Measurements from ENCODE around the gene MRPL11. TPM values are rescaled to one million over a fixed set of nuclear protein-coding genes. Genes with fewer than 3 reads are reported as not detected.

The MRPL11 gene
- total and polyA plus RNA-seq, 2 donors (not counting 3 experiments of a cell fraction or from before 2014, with no cell fraction given), result 54.9 to 69.1 TPM

DNA sequence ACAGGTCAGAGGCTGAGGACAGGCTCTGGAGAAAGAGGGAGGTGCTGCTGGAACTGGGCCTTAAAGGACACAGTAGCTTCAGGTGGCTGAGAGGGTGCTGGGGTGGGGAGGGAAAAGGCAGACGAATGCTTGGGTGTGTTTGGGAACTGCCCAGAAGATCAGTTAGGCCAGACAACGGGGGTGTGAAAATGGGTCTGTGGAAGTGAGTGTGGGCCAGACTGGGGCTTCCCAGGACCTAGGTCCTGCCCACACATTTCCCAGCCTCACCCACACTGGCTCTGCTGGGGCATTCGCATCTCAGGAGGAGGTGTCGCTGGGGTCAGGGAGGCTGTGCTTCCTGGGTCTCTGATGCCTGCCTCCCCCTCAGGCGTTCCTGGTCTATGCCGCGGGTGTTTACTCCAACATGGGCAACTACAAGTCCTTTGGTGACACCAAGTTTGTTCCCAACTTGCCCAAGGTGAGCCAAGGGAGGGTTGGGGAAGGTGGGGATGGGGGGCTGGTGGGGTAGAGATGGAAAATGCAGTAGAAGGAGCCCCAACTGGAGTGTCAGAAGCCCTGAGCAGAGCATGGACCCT lies 46.2 kb upstream of the MRPL11 start:
- H3K79me2 ChIP-seq (ENCODE audit: control insufficient read depth, insufficient read depth, low read length), result no peaks in the 10 kb centered on the region
- intact Hi-C loops (cut with micrococcal nuclease) (no loop called here), dilution Hi-C loops (cut with MboI; ENCODE audit: extremely low pct_ligation_motif_present, low sequenced_read_pairs) (no loop called here)
- no peaks in the 10 kb centered on the region for H3K9me1 ChIP-seq (replicated peaks; ENCODE audit: control insufficient read depth, extremely low read depth, insufficient read depth, low read length)
- FAIRE-seq (no peak), DNase-seq (ENCODE audit: low read depth, low spot score) (no peak)
- peaks cover 4% of the 10 kb centered on the region for H3K4me1 ChIP-seq (ENCODE audit: control insufficient read depth, extremely low read depth, insufficient read depth, low read length)
- no peaks in the 10 kb centered on the region for H3K27me3 ChIP-seq (ENCODE audit: control insufficient read depth in 2 of 2, insufficient read depth in 2 of 2, low read length in 2 of 2)
- no peak overlapping the region for H3K4me2 ChIP-seq (ENCODE audit: insufficient read depth, low read length)
- no peak overlapping the region for H3K27ac ChIP-seq (ENCODE audit: insufficient read depth, low read depth, low read length)
- H3K9me3 ChIP-seq (replicated peaks; ENCODE audit: control insufficient read depth, insufficient read depth, low read length), result no peaks in the 10 kb centered on the region
- H3K9ac ChIP-seq (replicated peaks; ENCODE audit: extremely low read depth, insufficient read depth, low read length), result no peak overlapping the region
- H2AFZ ChIP-seq (ENCODE audit: low read depth, low read length), result no peak overlapping the region
- H4K20me1 ChIP-seq (replicated peaks; ENCODE audit: control insufficient read depth, extremely low read depth, insufficient read depth, low read length), result no peaks in the 10 kb centered on the region
- no peak overlapping the region for H3K4me3 ChIP-seq (replicated peaks in 1 of 3; ENCODE audit: insufficient read depth in 1 of 3, low read depth in 1 of 3, low read length in 3 of 3)
- ChIA-PET POLR2A (no interaction called here), CTCF (interaction anchor here (1.7 kb wide), 1 partner anchor 194 kb away, joined by 6 read pairs; no protein-coding TSS in a partner anchor)
- peaks cover 0 to 13% of the 10 kb centered on the region in 2 experiments for H3K36me3 ChIP-seq (ENCODE audit: control insufficient read depth in 2 of 2, extremely low read depth in 1 of 2, insufficient read depth in 2 of 2, low read length in 2 of 2)
- no peak for TF ChIP-seq MYC (IDR thresholded peaks at IDR 0.05; ENCODE audit: low read depth, low read length)
- TF ChIP-seq POLR2A (IDR thresholded peaks at IDR 0.05; ENCODE audit: low read depth, low read length), result no peak
- TF ChIP-seq GATA2 (IDR thresholded peaks at IDR 0.05; ENCODE audit: insufficient read depth, insufficient read length, low read depth, low read length), result no peak
- TF ChIP-seq, protein P1, sequence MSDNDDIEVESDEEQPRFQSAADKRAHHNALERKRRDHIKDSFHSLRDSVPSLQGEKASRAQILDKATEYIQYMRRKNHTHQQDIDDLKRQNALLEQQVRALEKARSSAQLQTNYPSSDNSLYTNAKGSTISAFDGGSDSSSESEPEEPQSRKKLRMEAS (IDR thresholded peaks at IDR 0.05; ENCODE audit: insufficient read depth, insufficient read length), result no peak
- no TSS peak for BruUV-seq (replicated peaks)

DNA sequence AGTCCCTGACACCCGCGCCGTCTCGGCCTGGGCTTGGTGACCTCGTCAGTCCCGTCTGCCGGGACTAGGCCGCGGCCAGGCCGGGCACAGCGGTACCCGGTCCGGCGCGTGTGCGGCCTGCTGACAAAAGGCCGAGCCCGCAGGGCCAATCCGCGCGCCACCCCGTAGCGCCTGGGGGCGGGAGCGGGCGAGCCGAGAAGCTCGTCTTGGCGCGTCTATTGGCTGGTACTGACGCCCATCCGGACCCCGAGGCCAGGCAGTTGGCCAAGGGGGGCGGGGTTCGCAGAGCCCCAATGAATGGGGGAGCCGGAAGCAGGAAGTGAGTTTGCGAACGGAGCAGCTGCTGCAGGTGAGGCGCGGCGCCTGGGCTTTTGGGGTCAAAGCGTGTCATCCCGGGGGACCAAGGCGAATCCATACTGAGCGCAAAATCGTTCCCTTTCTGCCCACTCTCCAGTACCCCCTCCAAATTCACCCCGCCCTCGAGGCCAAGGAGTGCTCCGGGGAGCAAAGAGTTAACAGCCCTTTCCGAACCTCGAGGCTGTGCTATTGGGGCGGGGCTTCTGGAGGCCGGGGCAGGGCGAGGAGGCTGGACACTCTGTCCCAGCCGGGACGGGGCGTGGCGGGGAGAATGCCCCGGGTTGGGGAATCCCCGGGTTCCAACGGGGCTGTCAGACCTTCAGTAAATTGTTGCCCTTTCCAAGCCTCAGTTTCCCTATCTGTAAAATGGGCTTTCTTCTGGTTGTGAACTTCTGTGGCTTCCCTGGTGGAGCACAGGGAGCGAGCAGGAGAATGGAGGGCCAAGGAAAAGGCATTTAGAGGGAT lies 41.7 kb upstream of the MRPL11 start, which contains the start of gene DPP3:
Gene DPP3, plus strand, starts transcription at position 318 of the 822 bp plus-strand sequence. CDS start 1,767 bp downstream, outside the sequence.
- Histone ChIP-seq H3K9ac (replicated peaks; ENCODE audit: extremely low read depth, insufficient read depth, low read length) (peak within 1 kb of the TSS; percentile 99), H4K20me1 (replicated peaks; ENCODE audit: control insufficient read depth, extremely low read depth, insufficient read depth, low read length) (no peaks in the 10 kb centered on the region), H3K9me3 (replicated peaks; ENCODE audit: control insufficient read depth, insufficient read depth, low read length) (no peaks in the 10 kb centered on the region), H2AFZ (ENCODE audit: low read depth, low read length) (peak within 1 kb of the TSS; percentile 97), H3K4me1 (ENCODE audit: control insufficient read depth, extremely low read depth, insufficient read depth, low read length) (peaks cover 10% of the 10 kb centered on the region), H3K4me3 (replicated peaks in 1 of 3; ENCODE audit: insufficient read depth in 1 of 3, low read depth in 1 of 3, low read length in 3 of 3) (peak within 1 kb of the TSS; percentile 71 to 89 (median 86)), H3K27me3 (ENCODE audit: control insufficient read depth in 2 of 2, insufficient read depth in 2 of 2, low read length in 2 of 2) (no peaks in the 10 kb centered on the region), H3K27ac (ENCODE audit: insufficient read depth, low read depth, low read length) (peak within 1 kb of the TSS; percentile 96), H3K9me1 (replicated peaks; ENCODE audit: control insufficient read depth, extremely low read depth, insufficient read depth, low read length) (no peaks in the 10 kb centered on the region), H3K79me2 (ENCODE audit: control insufficient read depth, insufficient read depth, low read length) (peaks cover 7% of the 10 kb centered on the region), H3K4me2 (ENCODE audit: insufficient read depth, low read length) (peak within 1 kb of the TSS; percentile 93), H3K36me3 (ENCODE audit: control insufficient read depth in 2 of 2, extremely low read depth in 1 of 2, insufficient read depth in 2 of 2, low read length in 2 of 2) (no peaks in the 10 kb centered on the region)
- ChIA-PET POLR2A (interaction anchor here (1.0 to 1.5 kb wide), 4 partner anchors 11 to 198 kb away, joined by 3 to 15 read pairs (median 6); partner anchors contain the start of genes PELI3, RBM4 and RBM4B), CTCF (interaction anchor here (0.6 to 1.9 kb wide), 13 partner anchors 10 to 198 kb away, joined by 3 to 12 read pairs (median 4); partner anchors contain the start of genes MRPL11 and PELI3)
- intact Hi-C loops (cut with micrococcal nuclease) (loop anchor here (1.0 to 2.0 kb wide), 5 partner anchors 14 to 197 kb away; partner anchors contain the start of genes ACTN3, BBS1, PELI3 and RBM4B), dilution Hi-C loops (cut with MboI; ENCODE audit: extremely low pct_ligation_motif_present, low sequenced_read_pairs) (no loop called here)
- TF ChIP-seq POLR2AphosphoS5 (IDR thresholded peaks at IDR 0.05; ENCODE audit: insufficient read depth, low read depth, low read length) (peak; percentile 95), POLR2A (IDR thresholded peaks at IDR 0.05; ENCODE audit: low read depth, low read length) (peak; percentile 96), GATA2 (IDR thresholded peaks at IDR 0.05; ENCODE audit: insufficient read depth, insufficient read length, low read depth, low read length) (no peak), MYC (IDR thresholded peaks at IDR 0.05; ENCODE audit: low read depth, low read length) (no peak), EZH2 (IDR thresholded peaks at IDR 0.05; ENCODE audit: borderline replicate concordance, low read depth, low read length, severe bottlenecking) (no peak), JUN (IDR thresholded peaks at IDR 0.05; ENCODE audit: borderline replicate concordance, insufficient read depth, insufficient read length, low read depth) (no peak), FOS (IDR thresholded peaks at IDR 0.05; ENCODE audit: borderline replicate concordance, insufficient read depth, low read length) (no peak)
- TF ChIP-seq, protein P1 (IDR thresholded peaks at IDR 0.05; ENCODE audit: insufficient read depth, insufficient read length), result no peak
- TF ChIP-seq, protein P2, sequence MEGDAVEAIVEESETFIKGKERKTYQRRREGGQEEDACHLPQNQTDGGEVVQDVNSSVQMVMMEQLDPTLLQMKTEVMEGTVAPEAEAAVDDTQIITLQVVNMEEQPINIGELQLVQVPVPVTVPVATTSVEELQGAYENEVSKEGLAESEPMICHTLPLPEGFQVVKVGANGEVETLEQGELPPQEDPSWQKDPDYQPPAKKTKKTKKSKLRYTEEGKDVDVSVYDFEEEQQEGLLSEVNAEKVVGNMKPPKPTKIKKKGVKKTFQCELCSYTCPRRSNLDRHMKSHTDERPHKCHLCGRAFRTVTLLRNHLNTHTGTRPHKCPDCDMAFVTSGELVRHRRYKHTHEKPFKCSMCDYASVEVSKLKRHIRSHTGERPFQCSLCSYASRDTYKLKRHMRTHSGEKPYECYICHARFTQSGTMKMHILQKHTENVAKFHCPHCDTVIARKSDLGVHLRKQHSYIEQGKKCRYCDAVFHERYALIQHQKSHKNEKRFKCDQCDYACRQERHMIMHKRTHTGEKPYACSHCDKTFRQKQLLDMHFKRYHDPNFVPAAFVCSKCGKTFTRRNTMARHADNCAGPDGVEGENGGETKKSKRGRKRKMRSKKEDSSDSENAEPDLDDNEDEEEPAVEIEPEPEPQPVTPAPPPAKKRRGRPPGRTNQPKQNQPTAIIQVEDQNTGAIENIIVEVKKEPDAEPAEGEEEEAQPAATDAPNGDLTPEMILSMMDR (IDR thresholded peaks at IDR 0.05; ENCODE audit: extremely low read depth in 1 of 2, insufficient read depth in 1 of 2, low read depth in 1 of 2, low read length in 2 of 2), result no peak
- DNase-seq (ENCODE audit: low read depth, low spot score), result peak; percentile 98
- TSS peak; percentile 40 for BruUV-seq (replicated peaks)
- FAIRE-seq, result peak; percentile 93
